CD4-positive, CD25-positive, alpha-beta regulatory T cell (primary cell): Measurements from ENCODE around the gene HHAT. TPM values are rescaled to one million over a fixed set of nuclear protein-coding genes. Genes with fewer than 3 reads are reported as not detected.

ENCODE experiments used
- ATAC-seq, 2 donors: fragments of 150-1000 bp; cut with Tn5 transposase; one replicate each; pipeline ENCODE4 v1.10.0; 2021; ENCODE audit warnings: low read depth in 2 of 2, moderate number of reproducible peaks in 2 of 2, moderate library complexity in 1 of 2
- DNase-seq, 3 donors: peaks; one replicate each; pipeline versions ENCODE4 v3.0.0 to v3.0.0-alpha.2; 2012 to 2022; ENCODE audit warnings: mixed read lengths in 1 of 3
- H3K27ac ChIP-seq: one replicate; pipeline ENCODE4 v1.7.0; 2013; ENCODE audit warnings: mild to moderate bottlenecking, low read length; ENCODE audit not compliant: insufficient read depth, poor library complexity, severe bottlenecking
- H3K27me3 ChIP-seq: one replicate; pipeline ENCODE4 v1.7.0; 2013; ENCODE audit warnings: low read length; ENCODE audit not compliant: control insufficient read depth, insufficient read depth
- H3K36me3 ChIP-seq: one replicate; pipeline ENCODE4 v1.7.0; 2013; ENCODE audit warnings: mild to moderate bottlenecking, low read length, moderate library complexity; ENCODE audit not compliant: control insufficient read depth, insufficient read depth
- H3K4me1 ChIP-seq: 2 replicates; pipeline ENCODE4 v1.7.0; 2013; ENCODE audit warnings: mild to moderate bottlenecking, low read length; ENCODE audit not compliant: insufficient read depth, control insufficient read depth, poor library complexity, severe bottlenecking
- H3K4me3 ChIP-seq: one replicate; pipeline ENCODE4 v1.7.0; 2013; ENCODE audit warnings: low read depth, mild to moderate bottlenecking, low read length, moderate library complexity
- H3K9me3 ChIP-seq, 2 experiments: 1 replicate in 1 of 2; 2 replicates in 1 of 2; pipeline ENCODE4 v1.7.0; 2013; ENCODE audit warnings: low read length in 2 of 2, mild to moderate bottlenecking in 1 of 2, moderate library complexity in 1 of 2; ENCODE audit not compliant: control insufficient read depth in 2 of 2
- H3K27ac Mint-ChIP-seq, 3 donors: one replicate each; pipeline ENCODE4 v1.8.0; 2020 to 2022; ENCODE audit warnings: mild to moderate bottlenecking in 3 of 3, mixed read lengths in 3 of 3, moderate library complexity in 2 of 3
- H3K27me3 Mint-ChIP-seq: one replicate; pipeline ENCODE4 v1.8.0; 2022; ENCODE audit warnings: mild to moderate bottlenecking, mixed read lengths
- H3K36me3 Mint-ChIP-seq: one replicate; pipeline ENCODE4 v1.8.0; 2020; ENCODE audit warnings: mixed read lengths
- H3K4me1 Mint-ChIP-seq, 4 donors: one replicate each; pipeline ENCODE4 v1.8.0; 2020 to 2022; ENCODE audit warnings: mixed read lengths in 4 of 4, mild to moderate bottlenecking in 1 of 4
- H3K4me3 Mint-ChIP-seq, 4 donors: one replicate each; pipeline ENCODE4 v1.8.0; 2020 to 2022; ENCODE audit warnings: mild to moderate bottlenecking in 4 of 4, mixed read lengths in 4 of 4, moderate library complexity in 3 of 4
- H3K9me3 Mint-ChIP-seq, 7 donors: one replicate each; pipeline ENCODE4 v1.8.0; 2020 to 2022; ENCODE audit warnings: mixed read lengths in 7 of 7, mild to moderate bottlenecking in 3 of 7, moderate library complexity in 2 of 7
- polyA plus RNA-seq, 4 donors: library from polyadenylated mRNA; unstranded; fragments of 300-500 nt; fragmentation: Illumina TruSeq; gene quantifications; one replicate each; pipeline ENCODE4 v1.2.3, GENCODE V29; 2021
- total RNA-seq: library from RNA; stranded (reverse); gene quantifications from one replicate; pipeline ENCODE4 v1.2.3, GENCODE V29; 2022

Gene HHAT
- total and polyA plus RNA-seq, 5 donors from 2014 or later = 1.4 to 6.0 (median 2.0) TPM

GRCh38 chr1:210647406-210648333 lies 319.0 kb downstream of the HHAT start:
- Histone ChIP-seq H3K4me3 (no peak overlapping the region), H3K9me3 (no peaks in the 10 kb centered on the region), H3K27me3 (no peaks in the 10 kb centered on the region), H3K27ac (no peak overlapping the region), H3K4me1 (no peaks in the 10 kb centered on the region), H3K36me3 (no peaks in the 10 kb centered on the region)
- ATAC-seq = no peak
- no peak for DNase-seq
- H3K27ac Mint-ChIP-seq = no peak overlapping the region
- no peaks in the 10 kb centered on the region for H3K36me3 Mint-ChIP-seq
- no peak overlapping the region for H3K4me3 Mint-ChIP-seq
- no peaks in the 10 kb centered on the region for H3K4me1 Mint-ChIP-seq
- H3K9me3 Mint-ChIP-seq = peaks cover 0 to 3% (median 0%) of the 10 kb centered on the region in 7 donors
- no peaks in the 10 kb centered on the region for H3K27me3 Mint-ChIP-seq

- DNase-seq (no peak), ATAC-seq (no peak)
- Mint-ChIP-seq H3K9me3 (peaks cover 0 to 4% (median under 1%) of the 10 kb centered on the region in 7 donors), H3K4me1 (no peaks in the 10 kb centered on the region), H3K27ac (no peak overlapping the region), H3K4me3 (no peak overlapping the region), H3K36me3 (no peaks in the 10 kb centered on the region), H3K27me3 (no peaks in the 10 kb centered on the region)
- Histone ChIP-seq H3K9me3 (peaks cover 0 to 1% of the 10 kb centered on the region in 2 experiments), H3K27ac (no peak overlapping the region), H3K4me3 (no peak overlapping the region), H3K36me3 (no peaks in the 10 kb centered on the region), H3K4me1 (no peaks in the 10 kb centered on the region), H3K27me3 (no peaks in the 10 kb centered on the region)
Observed at GRCh38 chr1:210648588-210649269, 320.0 kb downstream of the HHAT start.

DNA sequence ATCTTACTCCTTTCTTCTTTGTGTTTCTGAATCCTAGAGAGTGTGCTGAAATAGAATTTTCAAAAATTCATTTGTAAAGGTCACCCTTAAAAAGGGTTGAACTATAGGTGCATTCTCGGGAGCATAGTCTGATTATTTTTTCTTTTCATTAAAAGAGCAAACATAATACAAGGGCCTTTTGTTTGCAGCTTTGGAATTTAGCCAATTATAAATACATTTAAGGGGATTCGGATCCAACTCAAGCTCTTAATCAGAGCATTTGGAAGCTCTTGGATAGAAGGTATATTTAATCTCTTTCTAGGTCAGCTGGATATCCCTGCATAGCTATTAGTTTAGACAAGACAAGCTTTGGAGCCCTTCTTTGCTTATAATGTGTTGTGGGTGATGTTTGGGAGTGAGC lies 321.7 kb downstream of the HHAT start:
- ATAC-seq (no peak), DNase-seq (no peak)
- no peaks in the 10 kb centered on the region for H3K36me3 Mint-ChIP-seq
- Histone ChIP-seq H3K9me3 (peaks cover 0 to 3% of the 10 kb centered on the region in 2 experiments), H3K36me3 (no peaks in the 10 kb centered on the region), H3K4me1 (no peaks in the 10 kb centered on the region), H3K27ac (no peak overlapping the region), H3K27me3 (no peaks in the 10 kb centered on the region), H3K4me3 (no peak overlapping the region)
- no peaks in the 10 kb centered on the region for H3K4me1 Mint-ChIP-seq
- H3K9me3 Mint-ChIP-seq = peaks cover 0 to 4% (median 1%) of the 10 kb centered on the region in 7 donors
- H3K4me3 Mint-ChIP-seq = no peak overlapping the region
- no peaks in the 10 kb centered on the region for H3K27me3 Mint-ChIP-seq
- no peak overlapping the region for H3K27ac Mint-ChIP-seq

GRCh38 chr1:210652329-210652954 lies 323.7 kb downstream of the HHAT start:
- H3K4me1 Mint-ChIP-seq = no peaks in the 10 kb centered on the region
- H3K9me3 ChIP-seq = peaks cover 0 to 3% of the 10 kb centered on the region in 2 experiments
- H3K27ac Mint-ChIP-seq = no peak overlapping the region
- no peak overlapping the region for H3K4me3 ChIP-seq
- DNase-seq (no peak), ATAC-seq (no peak)
- no peaks in the 10 kb centered on the region for H3K36me3 ChIP-seq
- H3K27me3 Mint-ChIP-seq = peaks cover 4% of the 10 kb centered on the region
- peaks cover 0 to 4% (median 1%) of the 10 kb centered on the region in 7 donors for H3K9me3 Mint-ChIP-seq
- no peak overlapping the region for H3K4me3 Mint-ChIP-seq
- H3K36me3 Mint-ChIP-seq = no peaks in the 10 kb centered on the region
- no peaks in the 10 kb centered on the region for H3K4me1 ChIP-seq
- no peak overlapping the region for H3K27ac ChIP-seq
- H3K27me3 ChIP-seq = no peaks in the 10 kb centered on the region

DNA sequence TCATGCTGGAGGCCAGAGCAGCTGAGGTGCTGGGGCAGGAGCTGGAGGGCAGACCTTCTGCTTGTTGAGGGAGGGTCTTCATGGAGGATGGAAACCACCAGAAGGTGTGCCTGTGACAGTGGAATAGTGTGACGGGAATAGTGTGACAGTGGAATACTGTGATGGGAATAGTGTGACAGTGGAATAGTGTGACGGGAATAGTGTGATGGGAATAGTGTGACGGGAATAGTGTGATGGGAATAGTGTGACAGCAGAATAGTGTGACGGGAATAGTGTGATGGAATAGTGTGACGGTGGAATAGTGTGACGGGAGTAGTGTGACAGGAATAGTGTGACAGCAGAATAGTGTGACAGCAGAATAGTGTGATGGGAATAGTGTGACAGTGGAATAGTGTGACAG lies 325.1 kb downstream of the HHAT start:
- no peak overlapping the region for H3K27ac Mint-ChIP-seq
- DNase-seq (peak in 1 of 3 donors; percentile 73), ATAC-seq (peak; percentile 27 to 34)
- Histone ChIP-seq H3K4me1 (no peaks in the 10 kb centered on the region), H3K9me3 (peaks cover 0 to 3% of the 10 kb centered on the region in 2 experiments), H3K27ac (no peak overlapping the region), H3K4me3 (no peak overlapping the region), H3K36me3 (no peaks in the 10 kb centered on the region), H3K27me3 (no peaks in the 10 kb centered on the region)
- peaks cover 0 to 4% (median 1%) of the 10 kb centered on the region in 7 donors for H3K9me3 Mint-ChIP-seq
- no peak overlapping the region for H3K4me3 Mint-ChIP-seq
- no peaks in the 10 kb centered on the region for H3K36me3 Mint-ChIP-seq
- peaks cover 4% of the 10 kb centered on the region for H3K27me3 Mint-ChIP-seq
- H3K4me1 Mint-ChIP-seq = no peaks in the 10 kb centered on the region

DNA sequence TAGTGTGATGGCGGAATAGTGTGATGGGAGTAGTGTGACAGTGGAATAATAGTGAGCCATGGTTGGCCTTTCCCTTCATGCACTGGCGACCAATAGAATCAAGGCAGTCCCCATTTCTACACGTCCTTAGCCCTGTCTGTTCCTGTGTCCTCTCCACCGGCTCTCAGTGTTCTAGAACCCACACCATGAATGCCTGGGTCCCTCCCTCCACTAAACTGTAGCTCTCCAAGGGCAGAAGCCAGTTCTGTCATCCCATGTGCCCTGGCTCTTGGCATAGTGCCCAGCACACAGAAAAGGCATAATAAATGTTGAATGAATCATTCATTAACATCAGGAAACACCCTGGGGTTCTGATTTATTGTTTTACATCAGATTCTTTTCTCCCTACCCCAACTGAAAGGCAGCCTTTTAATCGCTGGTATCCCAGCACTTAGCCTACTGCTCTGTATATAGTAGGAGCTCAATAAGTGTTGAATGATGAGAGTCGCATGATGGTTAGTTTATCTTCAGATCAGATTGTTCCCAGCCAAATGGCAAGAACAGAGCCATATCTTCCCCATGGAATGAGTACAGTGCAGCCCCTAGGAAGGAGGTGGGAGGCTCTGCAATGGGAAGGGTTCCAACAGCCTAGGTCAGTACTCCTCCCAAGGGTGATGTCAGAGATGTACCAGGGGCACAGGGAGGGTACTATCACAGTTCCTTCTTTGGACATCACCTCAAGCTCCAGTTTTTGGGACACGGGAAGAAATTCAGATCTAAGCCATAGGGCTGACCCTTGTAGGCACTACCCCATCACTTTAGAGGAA lies 325.7 kb downstream of the HHAT start:
- ATAC-seq = peak in 1 of 2 donors; percentile 14
- Mint-ChIP-seq H3K27ac (no peak overlapping the region), H3K36me3 (no peaks in the 10 kb centered on the region), H3K4me1 (no peaks in the 10 kb centered on the region), H3K4me3 (no peak overlapping the region), H3K27me3 (peaks cover 4% of the 10 kb centered on the region), H3K9me3 (peaks cover 0 to 4% (median 1%) of the 10 kb centered on the region in 7 donors)
- no peaks in the 10 kb centered on the region for H3K4me1 ChIP-seq
- no peak overlapping the region for H3K27ac ChIP-seq
- no peak overlapping the region for H3K4me3 ChIP-seq
- H3K27me3 ChIP-seq = no peaks in the 10 kb centered on the region
- peaks cover 0 to 3% of the 10 kb centered on the region in 2 experiments for H3K9me3 ChIP-seq
- DNase-seq = peak in 2 of 3 donors; percentile 14 to 49
- no peaks in the 10 kb centered on the region for H3K36me3 ChIP-seq

- Mint-ChIP-seq H3K36me3 (no peaks in the 10 kb centered on the region), H3K27me3 (peaks cover 4% of the 10 kb centered on the region), H3K9me3 (peaks cover 0 to 4% (median 1%) of the 10 kb centered on the region in 7 donors), H3K4me3 (no peak overlapping the region), H3K27ac (no peak overlapping the region), H3K4me1 (no peaks in the 10 kb centered on the region)
- no peaks in the 10 kb centered on the region for H3K27me3 ChIP-seq
- H3K36me3 ChIP-seq = no peaks in the 10 kb centered on the region
- no peak overlapping the region for H3K27ac ChIP-seq
- no peak for ATAC-seq
- peaks cover 0 to 3% of the 10 kb centered on the region in 2 experiments for H3K9me3 ChIP-seq
- no peak for DNase-seq
- no peaks in the 10 kb centered on the region for H3K4me1 ChIP-seq
- H3K4me3 ChIP-seq = no peak overlapping the region
Observed at GRCh38 chr1:210655511-210655910, 326.8 kb downstream of the HHAT start.
